Dedifferentiated amniotic fluid mesenchymal stem cell (primary cell): ENCODE results near the gene HLTF.

ENCODE experiments used
- DNase-seq: peaks from one replicate; pipeline ENCODE4 v3.0.0-alpha.2; 2016; ENCODE audit errors: extremely low spot score

Gene HLTF

GRCh38 chr3:149016669-149017541, 69.4 kb downstream of the HLTF start:
- peak; percentile 40 for DNase-seq

GRCh38 chr3:149016242-149016641, 70.1 kb downstream of the HLTF start:
- no peak for DNase-seq

- DNase-seq: no peak
Observed at GRCh38 chr3:149015393-149015792, 70.9 kb downstream of the HLTF start.

- no peak for DNase-seq
Observed at GRCh38 chr3:149013726-149014125, 72.6 kb downstream of the HLTF start.

GRCh38 chr3:149011676-149012075, 74.7 kb downstream of the HLTF start:
- DNase-seq: no peak

GRCh38 chr3:149010966-149011365, 75.4 kb downstream of the HLTF start:
- DNase-seq: no peak

- DNase-seq: no peak
Observed at GRCh38 chr3:149010504-149010951, 75.8 kb downstream of the HLTF start.

GRCh38 chr3:149009732-149010131, 76.6 kb downstream of the HLTF start:
- DNase-seq: no peak

- DNase-seq: no peak
Observed at GRCh38 chr3:149007567-149008257, 78.6 kb downstream of the HLTF start.

- peak; percentile 63 for DNase-seq
Observed at GRCh38 chr3:149005416-149005815, 80.9 kb downstream of the HLTF start.

GRCh38 chr3:149004622-149005021, 81.7 kb downstream of the HLTF start:
- peak; percentile 32 for DNase-seq

- DNase-seq: no peak
Observed at GRCh38 chr3:149003653-149004305, 82.6 kb downstream of the HLTF start.

- DNase-seq: no peak
Observed at GRCh38 chr3:149001727-149002126, 84.6 kb downstream of the HLTF start.

- DNase-seq: no peak
Observed at GRCh38 chr3:149000206-149000745, 86.1 kb downstream of the HLTF start.

- DNase-seq: no peak
Observed at GRCh38 chr3:148999806-149000205, 86.5 kb downstream of the HLTF start.

- no peak for DNase-seq
Observed at GRCh38 chr3:148998715-148999423, 87.5 kb downstream of the HLTF start.

GRCh38 chr3:148998297-148998696, 88.0 kb downstream of the HLTF start:
- no peak for DNase-seq

GRCh38 chr3:148997623-148998022, 88.7 kb downstream of the HLTF start:
- DNase-seq: no peak

GRCh38 chr3:148992635-148993255, 93.6 kb downstream of the HLTF start:
- DNase-seq: no peak

GRCh38 chr3:148992027-148992634, 94.2 kb downstream of the HLTF start:
- DNase-seq: peak; percentile 50
